ENCODE data around the gene SAMSN1. TPM values are rescaled to one million over a fixed set of nuclear protein-coding genes. Genes with fewer than 3 reads are reported as not detected.

The SAMSN1 gene
- total and polyA plus RNA-seq, 2 donors from 2014 or later: 1.4 to 10.4 TPM

GRCh38 chr21:14536929-14537328, 9.2 kb downstream of the SAMSN1 start:
- TF ChIP-seq, protein P1, sequence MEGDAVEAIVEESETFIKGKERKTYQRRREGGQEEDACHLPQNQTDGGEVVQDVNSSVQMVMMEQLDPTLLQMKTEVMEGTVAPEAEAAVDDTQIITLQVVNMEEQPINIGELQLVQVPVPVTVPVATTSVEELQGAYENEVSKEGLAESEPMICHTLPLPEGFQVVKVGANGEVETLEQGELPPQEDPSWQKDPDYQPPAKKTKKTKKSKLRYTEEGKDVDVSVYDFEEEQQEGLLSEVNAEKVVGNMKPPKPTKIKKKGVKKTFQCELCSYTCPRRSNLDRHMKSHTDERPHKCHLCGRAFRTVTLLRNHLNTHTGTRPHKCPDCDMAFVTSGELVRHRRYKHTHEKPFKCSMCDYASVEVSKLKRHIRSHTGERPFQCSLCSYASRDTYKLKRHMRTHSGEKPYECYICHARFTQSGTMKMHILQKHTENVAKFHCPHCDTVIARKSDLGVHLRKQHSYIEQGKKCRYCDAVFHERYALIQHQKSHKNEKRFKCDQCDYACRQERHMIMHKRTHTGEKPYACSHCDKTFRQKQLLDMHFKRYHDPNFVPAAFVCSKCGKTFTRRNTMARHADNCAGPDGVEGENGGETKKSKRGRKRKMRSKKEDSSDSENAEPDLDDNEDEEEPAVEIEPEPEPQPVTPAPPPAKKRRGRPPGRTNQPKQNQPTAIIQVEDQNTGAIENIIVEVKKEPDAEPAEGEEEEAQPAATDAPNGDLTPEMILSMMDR (IDR thresholded peaks at IDR 0.05; ENCODE audit: borderline replicate concordance, extremely low read depth, insufficient read depth): no peak

GRCh38 chr21:14535702-14536101, 10.4 kb downstream of the SAMSN1 start:
- no peaks in the 10 kb centered on the region for H3K9me3 ChIP-seq (ENCODE audit: control insufficient read depth in 2 of 3, insufficient read depth in 1 of 3, low read length in 3 of 3)
- DNase-seq (no peak), FAIRE-seq (no peak)
- no peaks in the 10 kb centered on the region for H3K4me1 ChIP-seq (ENCODE audit: control insufficient read depth in 2 of 3, insufficient read depth in 2 of 3, low read depth in 1 of 3, low read length in 3 of 3)
- no peaks in the 10 kb centered on the region for H3K27me3 ChIP-seq (ENCODE audit: control insufficient read depth, insufficient read depth, low read length)
- H3K27ac ChIP-seq (ENCODE audit: low read depth in 2 of 2, low read length in 2 of 2): no peak overlapping the region
- intact Hi-C loops (cut with DNase I): no loop called here
- TF ChIP-seq, protein P1 (IDR thresholded peaks at IDR 0.05; ENCODE audit: borderline replicate concordance, extremely low read depth, insufficient read depth): no peak
- no peak overlapping the region for H3K9ac ChIP-seq (ENCODE audit: low read length in 3 of 3)
- H3K4me3 ChIP-seq (ENCODE audit: low read length in 3 of 3): no peak overlapping the region
- no peaks in the 10 kb centered on the region for H3K36me3 ChIP-seq (ENCODE audit: control insufficient read depth in 2 of 3, insufficient read depth in 3 of 3, low read length in 3 of 3)

More at GRCh38 chr21:14536929-14537328, 9.2 kb downstream of the SAMSN1 start:
- Histone ChIP-seq H3K4me3 (ENCODE audit: low read length in 3 of 3) (no peak overlapping the region), H3K4me1 (ENCODE audit: control insufficient read depth in 2 of 3, insufficient read depth in 2 of 3, low read depth in 1 of 3, low read length in 3 of 3) (no peaks in the 10 kb centered on the region), H3K9ac (ENCODE audit: low read length in 3 of 3) (no peak overlapping the region), H3K27me3 (ENCODE audit: control insufficient read depth, insufficient read depth, low read length) (no peaks in the 10 kb centered on the region), H3K36me3 (ENCODE audit: control insufficient read depth in 2 of 3, insufficient read depth in 3 of 3, low read length in 3 of 3) (no peaks in the 10 kb centered on the region), H3K27ac (ENCODE audit: low read depth in 2 of 2, low read length in 2 of 2) (no peak overlapping the region), H3K9me3 (ENCODE audit: control insufficient read depth in 2 of 3, insufficient read depth in 1 of 3, low read length in 3 of 3) (no peaks in the 10 kb centered on the region)
- intact Hi-C loops (cut with DNase I): no loop called here
- FAIRE-seq (no peak), DNase-seq (no peak)

- no peak overlapping the region for H3K4me3 ChIP-seq (ENCODE audit: low read length in 3 of 3)
- intact Hi-C loops (cut with DNase I): no loop called here
- no peak overlapping the region for H3K27ac ChIP-seq (ENCODE audit: low read depth in 2 of 2, low read length in 2 of 2)
- DNase-seq (no peak), FAIRE-seq (no peak)
- no peaks in the 10 kb centered on the region for H3K36me3 ChIP-seq (ENCODE audit: control insufficient read depth in 2 of 3, insufficient read depth in 3 of 3, low read length in 3 of 3)
- H3K9me3 ChIP-seq (ENCODE audit: control insufficient read depth in 2 of 3, insufficient read depth in 1 of 3, low read length in 3 of 3): no peaks in the 10 kb centered on the region
- no peaks in the 10 kb centered on the region for H3K4me1 ChIP-seq (ENCODE audit: control insufficient read depth in 2 of 3, insufficient read depth in 2 of 3, low read depth in 1 of 3, low read length in 3 of 3)
- no peak overlapping the region for H3K9ac ChIP-seq (ENCODE audit: low read length in 3 of 3)
- no peaks in the 10 kb centered on the region for H3K27me3 ChIP-seq (ENCODE audit: control insufficient read depth, insufficient read depth, low read length)
- TF ChIP-seq, protein P1 (IDR thresholded peaks at IDR 0.05; ENCODE audit: borderline replicate concordance, extremely low read depth, insufficient read depth): no peak
Measured at GRCh38 chr21:14533499-14534428, 12.4 kb downstream of the SAMSN1 start.

Measured in kidney (tissue), 14 donors.